GM23338 (cell line): ENCODE data around the gene CRYBG2.
"Not testable (repeated sequence)": the region's sequence is repeated elsewhere in the genome, so short reads cannot be mapped to it uniquely, and the experiment has no call there.

ENCODE experiments used
- EZH2 ChIP-seq: fragments of 200-600 bp; sonication (generic); IDR thresholded peaks from one replicate; pipeline ENCODE4 v1.8.0; 2017; ENCODE audit warnings: antibody characterized with exemption, mild to moderate bottlenecking, low read depth; ENCODE audit not compliant: unreplicated experiment
- POLR2AphosphoS5 ChIP-seq: IDR thresholded peaks from 2 replicates; pipeline ENCODE4 v1.6.1; 2016; ENCODE audit warnings: antibody characterized with exemption, low read depth
- TF ChIP-seq, protein P1 (sequence below), 2 experiments: fragments of 200-600 bp in 1 of 2; sonication (generic) in 1 of 2; conservative IDR thresholded peaks; 2 replicates each; pipeline versions ENCODE4 v1.5.1 to v1.6.1; 2016 to 2017; ENCODE audit warnings: antibody characterized with exemption in 2 of 2, low read depth in 2 of 2, mild to moderate bottlenecking in 2 of 2, moderate library complexity in 1 of 2
- TF ChIP-seq, protein P2 (sequence below): IDR thresholded peaks from one replicate; pipeline ENCODE4 v1.6.1; 2018; ENCODE audit warnings: antibody characterized with exemption; ENCODE audit not compliant: unreplicated experiment

DNA sequence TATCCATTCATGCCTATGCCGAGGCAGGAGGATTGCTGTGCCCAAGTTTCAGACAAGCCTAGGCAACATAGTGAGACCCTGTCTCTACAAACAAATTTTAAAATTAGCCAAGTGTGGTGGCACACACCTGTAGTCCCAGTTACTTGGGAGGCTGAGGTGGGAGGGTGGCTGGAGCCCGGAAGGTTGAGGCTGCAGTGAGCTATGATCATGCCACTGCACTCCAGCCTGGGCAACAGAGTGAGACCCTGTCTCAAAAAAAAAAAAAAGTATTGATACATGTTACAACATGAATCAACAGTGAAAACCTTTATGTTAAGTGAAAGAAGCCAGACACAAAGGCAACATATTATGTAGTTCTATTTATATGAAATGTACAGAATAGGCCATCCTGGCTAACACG is 31.1 kb upstream of the CRYBG2 start:
- not testable (repeated sequence) for TF ChIP-seq POLR2AphosphoS5, EZH2
- TF ChIP-seq, protein P1, sequence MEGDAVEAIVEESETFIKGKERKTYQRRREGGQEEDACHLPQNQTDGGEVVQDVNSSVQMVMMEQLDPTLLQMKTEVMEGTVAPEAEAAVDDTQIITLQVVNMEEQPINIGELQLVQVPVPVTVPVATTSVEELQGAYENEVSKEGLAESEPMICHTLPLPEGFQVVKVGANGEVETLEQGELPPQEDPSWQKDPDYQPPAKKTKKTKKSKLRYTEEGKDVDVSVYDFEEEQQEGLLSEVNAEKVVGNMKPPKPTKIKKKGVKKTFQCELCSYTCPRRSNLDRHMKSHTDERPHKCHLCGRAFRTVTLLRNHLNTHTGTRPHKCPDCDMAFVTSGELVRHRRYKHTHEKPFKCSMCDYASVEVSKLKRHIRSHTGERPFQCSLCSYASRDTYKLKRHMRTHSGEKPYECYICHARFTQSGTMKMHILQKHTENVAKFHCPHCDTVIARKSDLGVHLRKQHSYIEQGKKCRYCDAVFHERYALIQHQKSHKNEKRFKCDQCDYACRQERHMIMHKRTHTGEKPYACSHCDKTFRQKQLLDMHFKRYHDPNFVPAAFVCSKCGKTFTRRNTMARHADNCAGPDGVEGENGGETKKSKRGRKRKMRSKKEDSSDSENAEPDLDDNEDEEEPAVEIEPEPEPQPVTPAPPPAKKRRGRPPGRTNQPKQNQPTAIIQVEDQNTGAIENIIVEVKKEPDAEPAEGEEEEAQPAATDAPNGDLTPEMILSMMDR (conservative IDR thresholded peaks at IDR 0.05; ENCODE audit: low read depth in 2 of 2): not testable (repeated sequence)
- TF ChIP-seq, protein P2, sequence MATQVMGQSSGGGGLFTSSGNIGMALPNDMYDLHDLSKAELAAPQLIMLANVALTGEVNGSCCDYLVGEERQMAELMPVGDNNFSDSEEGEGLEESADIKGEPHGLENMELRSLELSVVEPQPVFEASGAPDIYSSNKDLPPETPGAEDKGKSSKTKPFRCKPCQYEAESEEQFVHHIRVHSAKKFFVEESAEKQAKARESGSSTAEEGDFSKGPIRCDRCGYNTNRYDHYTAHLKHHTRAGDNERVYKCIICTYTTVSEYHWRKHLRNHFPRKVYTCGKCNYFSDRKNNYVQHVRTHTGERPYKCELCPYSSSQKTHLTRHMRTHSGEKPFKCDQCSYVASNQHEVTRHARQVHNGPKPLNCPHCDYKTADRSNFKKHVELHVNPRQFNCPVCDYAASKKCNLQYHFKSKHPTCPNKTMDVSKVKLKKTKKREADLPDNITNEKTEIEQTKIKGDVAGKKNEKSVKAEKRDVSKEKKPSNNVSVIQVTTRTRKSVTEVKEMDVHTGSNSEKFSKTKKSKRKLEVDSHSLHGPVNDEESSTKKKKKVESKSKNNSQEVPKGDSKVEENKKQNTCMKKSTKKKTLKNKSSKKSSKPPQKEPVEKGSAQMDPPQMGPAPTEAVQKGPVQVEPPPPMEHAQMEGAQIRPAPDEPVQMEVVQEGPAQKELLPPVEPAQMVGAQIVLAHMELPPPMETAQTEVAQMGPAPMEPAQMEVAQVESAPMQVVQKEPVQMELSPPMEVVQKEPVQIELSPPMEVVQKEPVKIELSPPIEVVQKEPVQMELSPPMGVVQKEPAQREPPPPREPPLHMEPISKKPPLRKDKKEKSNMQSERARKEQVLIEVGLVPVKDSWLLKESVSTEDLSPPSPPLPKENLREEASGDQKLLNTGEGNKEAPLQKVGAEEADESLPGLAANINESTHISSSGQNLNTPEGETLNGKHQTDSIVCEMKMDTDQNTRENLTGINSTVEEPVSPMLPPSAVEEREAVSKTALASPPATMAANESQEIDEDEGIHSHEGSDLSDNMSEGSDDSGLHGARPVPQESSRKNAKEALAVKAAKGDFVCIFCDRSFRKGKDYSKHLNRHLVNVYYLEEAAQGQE: not testable (repeated sequence)
